Natural killer cell (primary cell): Measurements from ENCODE around the gene GALNT2. TPM values are rescaled to one million over a fixed set of nuclear protein-coding genes. Genes with fewer than 3 reads are reported as not detected.

Experiments used
- ATAC-seq, 3 donors: fragments of 150-1000 bp in 2 of 3; fragments of 200-7000 bp in 1 of 3; cut with Tn5 transposase; 1 replicate in 1 of 3; 2 replicates in 2 of 3; pipeline ENCODE4 v1.10.0; 2021; ENCODE audit warnings: mild to moderate bottlenecking in 2 of 3, moderate library complexity in 2 of 3
- DNase-seq, 2 donors: peaks; one replicate each; pipeline versions ENCODE4 v3.0.0 to v3.0.0-alpha.2; 2013 to 2021; ENCODE audit warnings: mixed read lengths in 1 of 2
- H3K27ac ChIP-seq: one replicate; pipeline ENCODE4 v1.5.1; 2013; ENCODE audit warnings: mild to moderate bottlenecking, low read length
- H3K27me3 ChIP-seq: one replicate; pipeline ENCODE4 v1.6.1; 2013; ENCODE audit warnings: low read length; ENCODE audit not compliant: control insufficient read depth, insufficient read depth
- H3K36me3 ChIP-seq: one replicate; pipeline ENCODE4 v1.6.1; 2013; ENCODE audit warnings: low read length; ENCODE audit not compliant: control insufficient read depth, insufficient read depth
- H3K4me1 ChIP-seq: one replicate; pipeline ENCODE4 v1.6.1; 2013; ENCODE audit warnings: low read length; ENCODE audit not compliant: control insufficient read depth, insufficient read depth
- H3K4me3 ChIP-seq: one replicate; pipeline ENCODE4 v1.5.1; 2013; ENCODE audit warnings: low read length
- H3K9me3 ChIP-seq: one replicate; pipeline ENCODE4 v1.6.1; 2013; ENCODE audit warnings: low read length; ENCODE audit not compliant: control insufficient read depth, insufficient read depth
- H3K27ac Mint-ChIP-seq, 2 donors: one replicate each; pipeline ENCODE4 v1.8.0; 2022; ENCODE audit warnings: mild to moderate bottlenecking in 2 of 2, mixed read lengths in 2 of 2, moderate library complexity in 1 of 2
- H3K27me3 Mint-ChIP-seq, 2 donors: one replicate each; pipeline ENCODE4 v1.8.0; 2022; ENCODE audit warnings: low read depth in 2 of 2, mixed read lengths in 2 of 2
- H3K36me3 Mint-ChIP-seq: one replicate; pipeline ENCODE4 v1.8.0; 2022; ENCODE audit warnings: mixed read lengths
- H3K4me1 Mint-ChIP-seq, 2 donors: one replicate each; pipeline ENCODE4 v1.8.0; 2022; ENCODE audit warnings: mixed read lengths in 2 of 2
- H3K4me3 Mint-ChIP-seq: one replicate; pipeline ENCODE4 v1.8.0; 2022; ENCODE audit warnings: mild to moderate bottlenecking, moderate library complexity, mixed read lengths
- H3K9me3 Mint-ChIP-seq, 2 donors: one replicate each; pipeline ENCODE4 v1.8.0; 2022; ENCODE audit warnings: mixed read lengths in 2 of 2
- CTCF ChIP-seq: fragments of 200-600 bp; IDR thresholded peaks from one replicate; pipeline ENCODE4 v1.8.0; 2022; ENCODE audit warnings: antibody characterized with exemption
- WGBS: methylation state at CpG from one replicate; pipeline ENCODE4 v1.1.7; 2013; ENCODE audit warnings: missing lambda C conversion rate; ENCODE audit not compliant: insufficient coverage; 5-methylcytosine and 5-hydroxymethylcytosine counted together
- intact Hi-C: fragments of 100-400 bp; cut with micrococcal nuclease; formaldehyde crosslinking; loops from one replicate; pipeline ENCODE4 v1.14.2; 2022
- total RNA-seq, 4 donors: library from RNA; stranded (reverse); fragments of 120-200 nt in 1 of 4; gene quantifications; one replicate each; pipeline versions ENCODE4 v1.2.3 to v1.2.4, GENCODE V29; 2013 to 2022

GALNT2 gene
- total RNA-seq, 3 donors from 2014 or later (not counting 1 experiment from before 2014, with no cell fraction given), result 31.2 to 53.6 (median 47.3) TPM

- no peaks in the 10 kb centered on the region for H3K36me3 Mint-ChIP-seq
- peaks cover 8 to 12% of the 10 kb centered on the region in 2 donors for H3K27me3 Mint-ChIP-seq
- Histone ChIP-seq H3K27ac (no peak overlapping the region), H3K36me3 (no peaks in the 10 kb centered on the region), H3K4me3 (no peak overlapping the region), H3K9me3 (peaks cover 3% of the 10 kb centered on the region), H3K4me1 (no peaks in the 10 kb centered on the region), H3K27me3 (no peaks in the 10 kb centered on the region)
- no peak for ATAC-seq
- no peak for DNase-seq
- H3K4me1 Mint-ChIP-seq, result no peaks in the 10 kb centered on the region
- intact Hi-C loops, result no loop called here
- 64% methylated on average over 1 of the region's 3 CpGs for WGBS
- no peak overlapping the region for H3K4me3 Mint-ChIP-seq
- no peak for TF ChIP-seq CTCF
- peaks cover 0 to 4% of the 10 kb centered on the region in 2 donors for H3K9me3 Mint-ChIP-seq
- H3K27ac Mint-ChIP-seq, result no peak overlapping the region
Observed at GRCh38 chr1:230025686-230026085, 41.4 kb upstream of the GALNT2 start.

GRCh38 chr1:230026139-230026538 is 40.9 kb upstream of the GALNT2 start:
- Histone ChIP-seq H3K27me3 (no peaks in the 10 kb centered on the region), H3K27ac (no peak overlapping the region), H3K4me3 (no peak overlapping the region), H3K4me1 (no peaks in the 10 kb centered on the region), H3K36me3 (no peaks in the 10 kb centered on the region), H3K9me3 (peaks cover 3% of the 10 kb centered on the region)
- 100% methylated on average over 1 of the region's 1 CpG for WGBS
- Mint-ChIP-seq H3K27ac (no peak overlapping the region), H3K36me3 (no peaks in the 10 kb centered on the region), H3K4me1 (no peaks in the 10 kb centered on the region), H3K4me3 (no peak overlapping the region), H3K27me3 (peaks cover 8 to 12% of the 10 kb centered on the region in 2 donors), H3K9me3 (peaks cover 0 to 4% of the 10 kb centered on the region in 2 donors)
- DNase-seq (no peak), ATAC-seq (no peak)
- intact Hi-C loops, result no loop called here
- TF ChIP-seq CTCF, result no peak

GRCh38 chr1:230026572-230026971 is 40.5 kb upstream of the GALNT2 start:
- H3K27ac Mint-ChIP-seq, result no peak overlapping the region
- H3K27me3 ChIP-seq, result no peaks in the 10 kb centered on the region
- H3K4me3 Mint-ChIP-seq, result no peak overlapping the region
- H3K27me3 Mint-ChIP-seq, result peaks cover 8 to 12% of the 10 kb centered on the region in 2 donors
- no peaks in the 10 kb centered on the region for H3K4me1 Mint-ChIP-seq
- no peak for TF ChIP-seq CTCF
- no peak overlapping the region for H3K4me3 ChIP-seq
- DNase-seq (no peak), ATAC-seq (no peak)
- no peak overlapping the region for H3K27ac ChIP-seq
- H3K36me3 ChIP-seq, result no peaks in the 10 kb centered on the region
- peaks cover 0 to 4% of the 10 kb centered on the region in 2 donors for H3K9me3 Mint-ChIP-seq
- no peaks in the 10 kb centered on the region for H3K4me1 ChIP-seq
- WGBS, result 74% methylated on average over 5 of the region's 5 CpGs
- intact Hi-C loops, result no loop called here
- no peaks in the 10 kb centered on the region for H3K36me3 Mint-ChIP-seq
- H3K9me3 ChIP-seq, result peaks cover 3% of the 10 kb centered on the region

GRCh38 chr1:230028602-230029223 is 38.3 kb upstream of the GALNT2 start:
- no peak overlapping the region for H3K27ac Mint-ChIP-seq
- H3K4me1 ChIP-seq, result no peaks in the 10 kb centered on the region
- no peaks in the 10 kb centered on the region for H3K36me3 ChIP-seq
- no peak overlapping the region for H3K4me3 ChIP-seq
- peaks cover 0 to 2% of the 10 kb centered on the region in 2 donors for H3K27me3 Mint-ChIP-seq
- H3K27ac ChIP-seq, result no peak overlapping the region
- no peak overlapping the region for H3K4me3 Mint-ChIP-seq
- H3K27me3 ChIP-seq, result no peaks in the 10 kb centered on the region
- H3K36me3 Mint-ChIP-seq, result no peaks in the 10 kb centered on the region
- intact Hi-C loops, result no loop called here
- 96% methylated on average over 11 of the region's 11 CpGs for WGBS
- peaks cover 3% of the 10 kb centered on the region for H3K9me3 ChIP-seq
- DNase-seq, result no peak
- no peak for ATAC-seq
- no peak for TF ChIP-seq CTCF
- peaks cover 0 to 4% of the 10 kb centered on the region in 2 donors for H3K9me3 Mint-ChIP-seq
- no peaks in the 10 kb centered on the region for H3K4me1 Mint-ChIP-seq
